ENCODE measurements around the gene ZNF692. TPM values are rescaled to one million over a fixed set of nuclear protein-coding genes. Genes with fewer than 3 reads are reported as not detected.

Gene ZNF692
- total and polyA plus RNA-seq, 2 of the 13 experiments (the other 11 are each of a cell fraction or from before 2014, with no cell fraction given) = 27.3 to 45.8 TPM

GRCh38 chr1:248838357-248839167 is 20.3 kb downstream of the ZNF692 start (continued):
- no peak for TF ChIP-seq TP53 (CRISPR knock-in tag; conservative IDR thresholded peaks at IDR 0.05)
- no peak for TF ChIP-seq CERS6 (CRISPR knock-in tag; IDR thresholded peaks at IDR 0.05)
- no peak for TF ChIP-seq ADNP (CRISPR knock-in tag; IDR thresholded peaks at IDR 0.05)
- TF ChIP-seq ZNF747 (CRISPR knock-in tag; IDR thresholded peaks at IDR 0.05; ENCODE audit: borderline replicate concordance) = no peak
- peak; percentile 52; the same call in 1 of the 2 replicates for TF ChIP-seq RBAK (CRISPR knock-in tag; IDR thresholded peaks at IDR 0.05)
- TF ChIP-seq TRIM24 (CRISPR knock-in tag; IDR thresholded peaks at IDR 0.05) = no peak
- TF ChIP-seq ATF6 (CRISPR knock-in tag; conservative IDR thresholded peaks at IDR 0.05) = no peak
- no peak for TF ChIP-seq SETDB1 (CRISPR knock-in tag; IDR thresholded peaks at IDR 0.05; ENCODE audit: borderline replicate concordance)
- peak; percentile 88 for TF ChIP-seq SALL2 (CRISPR knock-in tag; IDR thresholded peaks at IDR 0.05)
- no peak; the same call in 1 of the 2 replicates for TF ChIP-seq ZNF556 (CRISPR knock-in tag; IDR thresholded peaks at IDR 0.05; ENCODE audit: borderline replicate concordance)
- TF ChIP-seq KLF13 (CRISPR knock-in tag; IDR thresholded peaks at IDR 0.05) = 0 out of 2 replicates have a peak, but pooled peaks have one; percentile 58
- TF ChIP-seq ZNF510 (CRISPR knock-in tag; IDR thresholded peaks at IDR 0.05; ENCODE audit: low read depth) = peak; percentile 46; the same call in 1 of the 2 replicates
- peak; percentile 88 to 91 for TF ChIP-seq POLR2A (IDR thresholded peaks at IDR 0.05; ENCODE audit: insufficient read depth in 1 of 2, low read depth in 2 of 2, low read length in 2 of 2)
- peak; percentile 93 for TF ChIP-seq ZFY (CRISPR knock-in tag; IDR thresholded peaks at IDR 0.05)
- TF ChIP-seq RFXAP (CRISPR knock-in tag; IDR thresholded peaks at IDR 0.05; ENCODE audit: borderline replicate concordance) = peak; percentile 100
- TF ChIP-seq ZNF343 (CRISPR knock-in tag; IDR thresholded peaks at IDR 0.05) = peak; percentile 43; the same call in 1 of the 2 replicates
- TF ChIP-seq RAD51 (IDR thresholded peaks at IDR 0.05; ENCODE audit: borderline replicate concordance) = no peak
- no peak for TF ChIP-seq ZNF431 (CRISPR knock-in tag; IDR thresholded peaks at IDR 0.05; ENCODE audit: borderline replicate concordance, low read depth)
- TF ChIP-seq GABPA (IDR thresholded peaks at IDR 0.05; ENCODE audit: low read depth, low read length) = no peak
- TF ChIP-seq GABPA (CRISPR knock-in tag; IDR thresholded peaks at IDR 0.05; ENCODE audit: low read depth) = peak; percentile 56
- TF ChIP-seq ZNF367 (CRISPR knock-in tag; IDR thresholded peaks at IDR 0.05; ENCODE audit: borderline replicate concordance) = 0 out of 2 replicates have a peak, but pooled peaks have one; percentile 53
- peak; percentile 39; the same call in 1 of the 2 replicates for TF ChIP-seq MED1 (CRISPR knock-in tag; IDR thresholded peaks at IDR 0.05)
- peak; percentile 48 for TF ChIP-seq ZNF232 (CRISPR knock-in tag; IDR thresholded peaks at IDR 0.05; ENCODE audit: borderline replicate concordance)
- TF ChIP-seq RARG (CRISPR knock-in tag; IDR thresholded peaks at IDR 0.05; ENCODE audit: low read depth) = no peak
- TF ChIP-seq ESRRA (CRISPR knock-in tag; IDR thresholded peaks at IDR 0.05; ENCODE audit: low read depth) = peak; percentile 54
- TF ChIP-seq ATF3 (CRISPR knock-in tag; IDR thresholded peaks at IDR 0.05) = 0 out of 2 replicates have a peak, but pooled peaks have one; percentile 19
- TF ChIP-seq ZNF121 (CRISPR knock-in tag; IDR thresholded peaks at IDR 0.05) = peak; percentile 50; the same call in 1 of the 2 replicates

Measured in HepG2 (cell line).